ENCODE measurements around the gene UBE2L6.

- TF ChIP-seq GTF2I (CRISPR knock-in tag; conservative IDR thresholded peaks at IDR 0.05): no peak
- TF ChIP-seq TEAD4 (CRISPR knock-in tag; IDR thresholded peaks at IDR 0.05): no peak
Measured at GRCh38 chr11:57546451-57546850, 21.0 kb downstream of the UBE2L6 start.
